Astrocyte of the hippocampus (primary cell): ENCODE measurements around the gene CLPX.
"Not testable (repeated sequence)": the region's sequence is repeated elsewhere in the genome, so short reads cannot be mapped to it uniquely, and the experiment has no call there.

ENCODE experiments used
- DNase-seq: peaks from one replicate; pipeline ENCODE4 v3.0.0; 2011; ENCODE audit warnings: low read depth, low spot score

CLPX gene

DNA sequence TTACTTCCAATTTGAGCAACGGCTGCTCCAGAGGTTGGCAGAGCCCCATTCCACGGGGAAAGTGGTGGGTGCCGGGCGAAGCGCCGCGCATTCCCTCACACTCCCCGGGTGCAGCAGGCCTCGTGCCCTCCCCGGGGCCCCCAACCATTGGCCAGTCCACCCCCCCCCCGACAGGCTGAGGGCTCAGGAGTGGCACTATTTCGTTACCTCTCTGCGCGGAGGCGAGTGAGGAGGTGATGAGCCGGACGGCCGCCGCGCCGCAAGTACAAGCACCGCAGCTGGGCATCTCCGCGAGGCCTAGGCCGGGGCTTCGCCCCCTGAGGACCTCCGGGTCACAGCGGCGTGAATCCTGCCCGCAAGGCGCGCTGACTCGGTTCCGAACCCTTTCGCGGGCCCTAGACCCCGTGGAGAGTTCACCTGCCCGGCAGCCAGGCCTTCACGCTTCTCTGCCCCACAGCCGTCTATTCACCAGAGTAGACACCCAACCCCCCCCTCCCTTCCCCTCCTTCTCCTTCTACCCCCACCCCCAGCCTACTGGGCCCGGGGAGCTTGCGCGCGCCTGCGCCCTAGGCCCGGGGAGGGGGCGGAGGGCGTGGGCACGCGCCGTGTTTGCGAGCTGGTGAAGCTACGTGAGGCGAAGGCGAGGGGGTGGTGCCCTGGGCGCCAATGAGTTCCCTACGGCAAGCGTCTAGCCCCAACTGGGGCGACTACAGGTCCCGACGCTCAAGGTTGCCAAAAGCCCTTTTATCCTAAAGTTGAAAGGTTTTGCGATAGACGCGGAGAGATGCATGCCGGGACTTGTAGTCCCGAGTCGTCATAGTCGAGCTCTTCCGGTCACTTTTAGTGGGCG is at the start of gene CLPX:
Gene CLPX, minus strand, starts transcription at position 475 of the 850 bp plus-strand sequence. Its CDS starts 189 bp downstream, at position 286.
- peak; percentile 97 for DNase-seq

GRCh38 chr15:65233696-65234095 is 48.6 kb upstream of the CLPX start:
- DNase-seq = no peak

- DNase-seq = no peak
Observed at GRCh38 chr15:65232520-65232919, 47.4 kb upstream of the CLPX start.

GRCh38 chr15:65231306-65231705 is 46.2 kb upstream of the CLPX start:
- DNase-seq = no peak

DNA sequence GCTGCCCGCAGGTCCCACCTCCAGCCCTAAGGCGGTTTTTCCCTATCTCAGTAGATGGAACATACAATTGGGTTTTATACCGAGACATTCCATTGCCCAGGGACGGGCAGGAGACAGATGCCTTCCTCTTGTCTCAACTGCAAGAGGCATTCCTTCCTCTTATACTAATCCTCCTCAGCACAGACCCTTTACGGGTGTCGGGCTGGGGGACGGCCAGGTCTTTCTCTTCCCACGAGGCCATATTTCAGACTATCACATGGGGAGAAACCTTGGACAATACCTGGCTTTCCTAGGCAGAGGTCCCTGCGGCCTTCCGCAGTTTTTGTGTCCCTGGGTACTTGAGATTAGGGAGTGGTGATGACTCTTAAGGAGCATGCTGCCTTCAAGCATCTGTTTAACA is 41.8 kb upstream of the CLPX start:
- not testable (repeated sequence) for DNase-seq

DNA sequence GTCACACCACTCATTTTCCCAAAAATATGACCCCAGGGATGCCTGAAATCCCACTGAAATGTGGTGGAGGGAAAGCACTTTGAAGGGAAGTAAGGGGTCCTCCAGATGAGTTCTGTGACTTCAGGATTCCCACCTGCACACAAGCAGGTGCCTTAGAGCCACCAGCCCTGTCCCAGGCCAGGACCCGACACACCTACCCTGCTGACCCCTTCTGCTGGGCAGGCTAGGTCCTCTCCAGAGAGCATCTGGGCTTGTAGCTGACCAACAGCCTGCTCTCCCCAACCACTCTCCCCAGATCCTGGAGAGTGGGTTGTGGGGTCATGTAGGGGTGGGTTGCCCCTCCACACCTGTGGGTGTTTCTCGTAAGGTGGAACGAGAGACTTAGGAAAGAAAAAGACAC is 41.1 kb upstream of the CLPX start:
- no peak for DNase-seq

- DNase-seq = no peak
Observed at GRCh38 chr15:65223996-65224395, 38.9 kb upstream of the CLPX start.

- DNase-seq = no peak
Observed at GRCh38 chr15:65222891-65223290, 37.7 kb upstream of the CLPX start.

- no peak for DNase-seq
Observed at GRCh38 chr15:65221697-65222096, 36.6 kb upstream of the CLPX start.

DNA sequence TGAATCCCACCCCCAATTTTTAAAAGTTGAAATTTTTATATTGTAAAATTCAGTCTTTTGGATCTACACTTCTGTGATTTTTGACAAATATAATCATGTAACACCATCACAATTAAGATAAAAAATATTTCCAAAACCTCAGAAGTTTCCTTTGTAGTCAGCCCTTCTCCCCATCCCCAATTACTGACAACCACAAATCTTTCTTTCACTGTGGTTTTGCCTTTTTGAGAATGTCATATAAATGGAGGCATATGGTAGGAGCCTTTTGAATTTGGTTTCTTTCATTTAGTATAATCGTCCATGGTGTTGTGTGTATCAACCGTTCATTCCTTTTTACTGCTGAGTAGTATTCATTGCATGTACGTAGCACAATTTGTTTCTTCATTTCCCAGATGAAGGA is 34.0 kb upstream of the CLPX start:
- DNase-seq = no peak

DNA sequence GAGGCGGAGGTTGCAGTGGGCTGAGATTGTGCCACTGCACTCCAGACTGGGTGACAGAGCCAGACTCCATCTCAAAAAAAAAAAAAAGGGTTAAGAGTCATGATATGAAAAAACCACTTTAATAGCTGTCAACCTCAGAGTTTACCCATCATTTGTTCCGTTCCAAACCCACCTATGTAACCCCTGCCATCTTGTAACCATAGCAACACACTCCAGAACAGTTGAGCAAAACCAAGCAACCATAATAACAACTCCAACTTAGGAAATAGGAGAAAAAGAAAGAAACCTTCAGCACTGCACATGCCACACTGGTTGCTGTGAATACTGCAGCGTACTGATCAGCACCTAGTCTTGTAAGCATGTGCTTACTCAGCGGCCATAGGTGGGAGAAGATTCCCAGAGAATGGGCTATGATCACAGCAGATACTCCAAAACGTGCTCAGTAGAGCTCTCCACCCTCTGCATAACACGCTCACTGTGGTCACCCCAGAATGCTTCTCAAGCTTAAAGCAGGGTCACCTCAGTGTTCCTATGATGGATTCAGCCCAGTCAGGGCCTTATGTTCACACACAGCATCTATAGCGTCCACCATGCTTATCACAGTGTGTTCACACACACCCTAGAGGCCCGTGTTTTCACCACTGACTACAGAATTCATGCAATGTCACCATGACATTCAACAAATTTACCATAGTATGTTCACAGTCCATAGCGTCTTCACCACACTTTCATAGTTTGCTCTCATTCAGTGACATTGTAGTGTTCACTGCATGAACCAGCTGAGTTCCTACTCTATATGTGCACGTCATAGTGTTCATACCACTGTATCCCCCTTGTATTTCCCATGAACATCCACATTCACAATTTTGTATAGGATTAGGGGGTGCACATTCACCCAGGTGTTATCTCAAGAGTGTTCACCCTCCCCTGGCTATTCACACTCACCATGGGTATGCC is 32.7 kb upstream of the CLPX start:
- no peak for DNase-seq

DNA sequence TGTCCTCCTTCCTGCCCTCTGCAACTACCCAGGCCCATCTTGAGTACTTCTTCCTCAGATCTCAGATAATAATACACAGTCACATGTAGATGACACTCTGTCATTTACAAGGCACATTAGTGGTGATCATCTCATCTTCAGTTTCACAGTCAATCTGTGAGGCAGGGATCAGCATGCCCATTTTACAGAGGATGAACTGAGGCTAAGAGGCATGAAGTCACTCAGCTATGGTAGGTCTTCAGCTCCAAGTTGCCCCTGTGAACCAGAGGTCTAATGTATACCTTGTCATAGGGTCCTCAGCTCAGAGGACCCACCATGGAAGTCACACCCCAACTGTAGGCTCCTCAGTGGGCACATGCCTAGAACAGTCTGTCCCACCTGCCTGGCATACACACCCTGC is 30.4 kb upstream of the CLPX start:
- DNase-seq = no peak

DNA sequence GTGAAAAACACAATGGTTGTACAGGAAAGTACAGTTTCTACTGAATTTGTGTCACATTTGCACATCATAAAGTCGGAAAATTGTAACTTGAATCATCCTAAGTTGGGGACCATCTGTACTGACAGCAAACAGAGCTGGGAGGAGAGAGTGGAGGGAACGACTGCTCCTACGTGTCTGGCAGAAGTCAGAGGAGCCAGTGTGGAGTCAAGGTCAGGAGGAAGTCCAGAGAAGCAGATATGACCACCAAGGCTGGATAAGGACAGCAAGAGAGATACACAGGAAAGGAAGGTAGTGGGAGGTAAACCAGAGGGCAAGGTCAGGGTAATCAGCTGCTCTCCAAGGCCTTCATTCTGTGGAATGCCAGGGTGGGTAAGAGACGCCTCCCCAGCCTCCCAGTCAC is 28.9 kb upstream of the CLPX start:
- no peak for DNase-seq

DNA sequence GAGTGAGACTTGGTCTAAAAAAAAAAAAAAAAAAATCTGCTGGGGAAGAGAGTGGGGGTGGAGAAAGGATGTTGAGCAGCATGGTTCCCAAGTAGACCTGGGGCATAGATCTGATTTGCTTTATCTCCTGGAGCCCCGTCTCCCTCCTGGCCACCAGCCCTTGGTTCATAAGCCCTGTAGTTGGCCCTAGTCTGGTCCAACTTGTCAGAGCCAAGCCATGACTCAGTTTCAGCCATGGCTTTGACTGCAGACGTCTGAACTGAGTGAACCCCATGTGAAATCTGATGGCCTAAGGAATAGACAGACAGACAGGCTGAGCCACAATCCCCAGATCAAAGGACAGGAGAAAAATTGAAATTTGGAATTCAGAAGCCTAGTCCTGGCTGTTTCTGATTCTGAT is 28.1 kb upstream of the CLPX start:
- no peak for DNase-seq

DNA sequence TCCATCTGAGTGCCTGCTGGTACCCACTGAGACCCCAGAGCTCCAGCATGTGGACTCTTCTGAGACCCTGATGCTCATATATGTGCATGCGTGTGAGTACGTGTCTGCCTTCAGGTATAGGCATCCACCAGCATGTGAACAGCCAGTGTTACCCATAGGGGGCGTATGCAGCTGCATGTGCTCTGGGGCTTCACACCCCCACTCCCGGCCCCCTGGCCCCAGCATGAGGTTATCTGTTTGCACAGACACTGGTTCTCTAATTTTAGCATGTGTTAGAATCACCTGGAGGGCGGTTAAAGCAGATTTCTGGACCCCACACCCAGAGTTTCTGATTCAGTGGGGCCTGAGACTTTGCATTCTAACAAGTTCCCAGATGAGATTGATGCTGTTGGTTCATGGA is 27.0 kb upstream of the CLPX start:
- no peak for DNase-seq

- DNase-seq = peak; percentile 60
Observed at GRCh38 chr15:65211482-65211982, 26.4 kb upstream of the CLPX start.

DNA sequence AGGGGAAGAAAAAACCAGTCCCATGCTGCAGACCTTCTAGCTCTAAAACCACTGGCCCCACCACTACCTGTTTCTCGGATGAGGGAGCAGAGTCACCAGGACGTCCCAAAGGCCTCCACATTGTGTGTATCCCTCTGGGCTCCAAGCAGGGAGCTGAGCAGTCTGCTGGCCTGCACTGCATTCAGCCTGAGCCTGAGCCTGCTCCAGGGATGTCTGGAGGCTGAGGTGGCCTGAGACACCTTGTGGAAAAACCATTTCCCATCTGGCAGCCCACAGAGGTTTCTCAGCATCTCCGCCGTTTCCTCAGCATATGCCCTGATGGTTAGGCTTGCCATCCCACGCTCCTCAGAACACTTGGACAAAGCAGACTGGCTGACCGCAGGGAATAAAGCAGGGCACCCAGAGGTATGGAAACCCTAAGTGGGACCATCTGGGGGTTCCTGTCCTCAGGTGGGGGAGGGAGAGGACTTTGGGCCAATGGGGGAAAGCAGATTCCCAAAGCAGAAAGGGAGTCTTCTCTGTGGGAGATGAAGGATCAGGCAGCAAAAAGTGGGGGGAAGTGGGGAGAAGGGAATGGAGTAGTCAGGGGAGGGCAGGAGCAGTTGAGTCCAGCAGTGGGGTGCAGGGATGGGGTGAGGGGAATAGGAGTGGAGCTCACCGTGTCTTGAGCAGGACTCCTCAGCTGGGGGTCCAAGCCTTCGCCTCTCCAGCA is 25.8 kb upstream of the CLPX start, which contains the start of gene CILP:
Gene CILP, minus strand, starts transcription at position 704 of the 712 bp plus-strand sequence. CDS start 1,718 bp downstream, outside the sequence.
- no peak for DNase-seq

GRCh38 chr15:65209701-65210643 is 24.8 kb upstream of the CLPX start:
- DNase-seq = no peak

GRCh38 chr15:65208647-65209046 is 23.5 kb upstream of the CLPX start:
- no peak for DNase-seq

- DNase-seq = no peak
Observed at GRCh38 chr15:65207280-65207840, 22.2 kb upstream of the CLPX start.
